Measurements from ENCODE around the gene TMPRSS11E.
A peak's percentile ranks its signal among the peaks of the same experiment; 100 is the strongest.
"Not testable (repeated sequence)": the region's sequence is repeated elsewhere in the genome, so short reads cannot be mapped to it uniquely, and the experiment has no call there.

Gene TMPRSS11E

GRCh38 chr4:68447201-68447600 lies at the start of gene TMPRSS11E:
TMPRSS11E (plus strand) TSS chr4:68447463; CDS start chr4:68447513, 50 bp downstream.
- DNase-seq = no peak

GRCh38 chr4:68399306-68399705 lies 48.0 kb upstream of the TMPRSS11E start:
- DNase-seq = no peak

- no peak for DNase-seq
Measured at GRCh38 chr4:68401231-68401630, 46.0 kb upstream of the TMPRSS11E start.

- DNase-seq = no peak
Measured at GRCh38 chr4:68404153-68404552, 43.1 kb upstream of the TMPRSS11E start.

- DNase-seq = not testable (repeated sequence)
Measured at GRCh38 chr4:68405718-68406478, 41.4 kb upstream of the TMPRSS11E start.

- no peak for DNase-seq
Measured at GRCh38 chr4:68406479-68406859, 40.8 kb upstream of the TMPRSS11E start.

GRCh38 chr4:68407015-68407867 lies 40.0 kb upstream of the TMPRSS11E start:
- DNase-seq = not testable (repeated sequence)

- no peak for DNase-seq
Measured at GRCh38 chr4:68407868-68408190, 39.4 kb upstream of the TMPRSS11E start.

GRCh38 chr4:68410149-68410548 lies 37.1 kb upstream of the TMPRSS11E start:
- DNase-seq = no peak

- no peak for DNase-seq
Measured at GRCh38 chr4:68410643-68411042, 36.6 kb upstream of the TMPRSS11E start.

- not testable (repeated sequence) for DNase-seq
Measured at GRCh38 chr4:68412031-68412430, 35.2 kb upstream of the TMPRSS11E start.

- DNase-seq = no peak
Measured at GRCh38 chr4:68416591-68416990, 30.7 kb upstream of the TMPRSS11E start.

- no peak for DNase-seq
Measured at GRCh38 chr4:68426516-68426915, 20.7 kb upstream of the TMPRSS11E start.

- DNase-seq = no peak
Measured at GRCh38 chr4:68430337-68430736, 16.9 kb upstream of the TMPRSS11E start.

- DNase-seq = no peak
Measured at GRCh38 chr4:68432320-68432719, 14.9 kb upstream of the TMPRSS11E start.

- no peak for DNase-seq
Measured at GRCh38 chr4:68433582-68433981, 13.7 kb upstream of the TMPRSS11E start.

GRCh38 chr4:68434277-68434676 lies 13.0 kb upstream of the TMPRSS11E start:
- no peak for DNase-seq

- no peak for DNase-seq
Measured at GRCh38 chr4:68434836-68435235, 12.4 kb upstream of the TMPRSS11E start.

GRCh38 chr4:68445111-68445510 lies 2.2 kb upstream of the TMPRSS11E start:
- DNase-seq = no peak

GRCh38 chr4:68451246-68452211 lies 4.3 kb downstream of the TMPRSS11E start:
- no peak for DNase-seq

GRCh38 chr4:68460085-68460484 lies 12.8 kb downstream of the TMPRSS11E start:
- DNase-seq = peak; percentile 32

GRCh38 chr4:68461790-68462189 lies 14.5 kb downstream of the TMPRSS11E start:
- DNase-seq = no peak

GRCh38 chr4:68462691-68463090 lies 15.4 kb downstream of the TMPRSS11E start:
- peak; percentile 9 for DNase-seq
